Measurements from ENCODE around the gene SFMBT1.
"Not testable (repeated sequence)": the region's sequence is repeated elsewhere in the genome, so short reads cannot be mapped to it uniquely, and the experiment has no call there.

The SFMBT1 gene

GRCh38 chr3:53072653-53073552 is 27.0 kb upstream of the SFMBT1 start:
- DNase-seq, result peak; percentile 88 to 91

- no peak for DNase-seq
Measured at GRCh38 chr3:53071882-53072431, 26.1 kb upstream of the SFMBT1 start.

- DNase-seq, result no peak
Measured at GRCh38 chr3:53069422-53070068, 23.7 kb upstream of the SFMBT1 start.

- no peak for DNase-seq
Measured at GRCh38 chr3:53068176-53068575, 22.3 kb upstream of the SFMBT1 start.

GRCh38 chr3:53067567-53067966 is 21.7 kb upstream of the SFMBT1 start:
- DNase-seq, result no peak

GRCh38 chr3:53065841-53066480 is 20.1 kb upstream of the SFMBT1 start:
- DNase-seq, result no peak

- DNase-seq, result no peak
Measured at GRCh38 chr3:53062905-53063304, 17.0 kb upstream of the SFMBT1 start.

GRCh38 chr3:53056442-53056841 is 10.6 kb upstream of the SFMBT1 start:
- DNase-seq, result no peak

GRCh38 chr3:53054233-53054632 is 8.4 kb upstream of the SFMBT1 start:
- not testable (repeated sequence) for DNase-seq

- no peak for DNase-seq
Measured at GRCh38 chr3:53051929-53052328, 6.1 kb upstream of the SFMBT1 start.

- no peak for DNase-seq
Measured at GRCh38 chr3:53049987-53050386, 4.1 kb upstream of the SFMBT1 start.

GRCh38 chr3:53046171-53047170 is 598 bp upstream of the SFMBT1 start:
- peak; percentile 58 to 61 for DNase-seq

GRCh38 chr3:53044711-53045517 is 959 bp downstream of the SFMBT1 start:
- peak; percentile 54 to 59 for DNase-seq

GRCh38 chr3:53044371-53044710 is 1.5 kb downstream of the SFMBT1 start:
- no peak for DNase-seq

- no peak for DNase-seq
Measured at GRCh38 chr3:53043738-53044137, 2.1 kb downstream of the SFMBT1 start.

GRCh38 chr3:53042651-53043050 is 3.2 kb downstream of the SFMBT1 start:
- DNase-seq, result no peak

GRCh38 chr3:53040351-53040820 is 5.5 kb downstream of the SFMBT1 start:
- DNase-seq, result no peak

- no peak for DNase-seq
Measured at GRCh38 chr3:53039376-53039752, 6.5 kb downstream of the SFMBT1 start.

GRCh38 chr3:53038679-53039375 is 7.0 kb downstream of the SFMBT1 start:
- DNase-seq, result no peak

- no peak for DNase-seq
Measured at GRCh38 chr3:53035825-53036619, 9.9 kb downstream of the SFMBT1 start.
